ENCODE data around the gene PITPNC1. TPM values are rescaled to one million over a fixed set of nuclear protein-coding genes. Genes with fewer than 3 reads are reported as not detected.

Gene PITPNC1
- total and polyA plus RNA-seq, 2 donors (not counting 1 experiment from before 2014, with no cell fraction given) = 4.7 to 26.1 TPM

DNA sequence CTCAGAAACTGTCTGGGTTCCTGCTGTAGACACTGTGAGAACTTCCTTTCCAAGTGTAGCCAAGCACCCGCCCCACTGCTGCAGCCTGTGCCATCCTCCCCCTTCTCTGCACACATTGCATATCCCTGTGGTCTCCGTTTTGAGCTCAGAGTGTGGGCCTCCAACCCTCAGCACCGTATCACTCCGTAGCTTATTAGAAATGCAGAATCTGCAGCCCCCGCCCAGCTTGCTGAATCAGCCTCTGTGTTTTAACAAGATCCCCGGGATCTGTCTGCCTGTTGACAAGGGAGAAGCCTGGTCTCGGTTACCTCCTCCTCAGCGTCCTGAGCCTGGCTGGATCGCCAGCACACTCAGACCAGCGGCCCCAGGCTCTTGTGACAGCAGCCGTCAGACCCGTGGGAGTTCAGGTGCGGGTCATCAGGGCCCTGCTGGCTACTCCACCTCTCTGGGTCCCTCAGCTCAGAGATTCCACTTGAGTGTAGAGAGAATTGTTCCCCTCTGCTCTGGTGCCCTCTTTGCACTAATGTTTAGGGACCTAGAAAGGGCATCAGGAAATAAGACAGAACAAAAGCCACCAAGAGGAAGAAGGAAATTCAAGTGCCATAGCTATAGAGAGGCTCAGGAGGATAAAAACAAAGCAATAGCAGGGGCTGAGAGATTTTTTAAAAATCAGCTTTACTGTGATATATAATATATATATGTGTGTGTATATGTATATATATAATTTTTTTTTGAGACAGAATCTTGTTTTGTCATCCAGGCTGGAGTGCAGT lies 92.3 kb downstream of the PITPNC1 start:
- Mint-ChIP-seq H3K9me3 (ENCODE audit: insufficient read depth) (no peaks in the 10 kb centered on the region), H3K27ac (no peak overlapping the region), H3K4me3 (no peak overlapping the region), H3K4me1 (peaks cover 13% of the 10 kb centered on the region), H3K27me3 (no peaks in the 10 kb centered on the region)
- no peaks in the 10 kb centered on the region for H3K27me3 ChIP-seq (replicated peaks in 1 of 4; ENCODE audit: control extremely low read depth in 1 of 4, control insufficient read depth in 3 of 4, insufficient read depth in 4 of 4, low read length in 3 of 4)
- H3K4me1 ChIP-seq (ENCODE audit: control insufficient read depth in 2 of 2, insufficient read depth in 2 of 2, low read length in 2 of 2) = no peaks in the 10 kb centered on the region
- H3K9me3 ChIP-seq (ENCODE audit: control extremely low read depth in 1 of 3, control insufficient read depth in 2 of 3, insufficient read depth in 1 of 3, low read length in 2 of 3) = no peaks in the 10 kb centered on the region
- H2AFZ ChIP-seq (ENCODE audit: insufficient read depth, low read depth, low read length, poor library complexity, severe bottlenecking) = no peak overlapping the region
- intact Hi-C loops (cut with micrococcal nuclease) = no loop called here
- no peak overlapping the region for H3K4me2 ChIP-seq (replicated peaks; ENCODE audit: low read depth, low read length, poor library complexity, severe bottlenecking)
- TF ChIP-seq, protein P1, sequence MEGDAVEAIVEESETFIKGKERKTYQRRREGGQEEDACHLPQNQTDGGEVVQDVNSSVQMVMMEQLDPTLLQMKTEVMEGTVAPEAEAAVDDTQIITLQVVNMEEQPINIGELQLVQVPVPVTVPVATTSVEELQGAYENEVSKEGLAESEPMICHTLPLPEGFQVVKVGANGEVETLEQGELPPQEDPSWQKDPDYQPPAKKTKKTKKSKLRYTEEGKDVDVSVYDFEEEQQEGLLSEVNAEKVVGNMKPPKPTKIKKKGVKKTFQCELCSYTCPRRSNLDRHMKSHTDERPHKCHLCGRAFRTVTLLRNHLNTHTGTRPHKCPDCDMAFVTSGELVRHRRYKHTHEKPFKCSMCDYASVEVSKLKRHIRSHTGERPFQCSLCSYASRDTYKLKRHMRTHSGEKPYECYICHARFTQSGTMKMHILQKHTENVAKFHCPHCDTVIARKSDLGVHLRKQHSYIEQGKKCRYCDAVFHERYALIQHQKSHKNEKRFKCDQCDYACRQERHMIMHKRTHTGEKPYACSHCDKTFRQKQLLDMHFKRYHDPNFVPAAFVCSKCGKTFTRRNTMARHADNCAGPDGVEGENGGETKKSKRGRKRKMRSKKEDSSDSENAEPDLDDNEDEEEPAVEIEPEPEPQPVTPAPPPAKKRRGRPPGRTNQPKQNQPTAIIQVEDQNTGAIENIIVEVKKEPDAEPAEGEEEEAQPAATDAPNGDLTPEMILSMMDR (IDR thresholded peaks at IDR 0.05) = no peak
- 76% methylated on average over 13 of the region's 13 CpGs for WGBS (ENCODE audit: insufficient coverage)
- no peaks in the 10 kb centered on the region for H3K79me2 ChIP-seq (ENCODE audit: control insufficient read depth, insufficient read depth, low read length)
- no peak overlapping the region for H3K4me3 ChIP-seq (ENCODE audit: control extremely low read depth in 1 of 5, extremely low read depth in 1 of 5, insufficient read depth in 1 of 5, low read depth in 2 of 5, low read length in 4 of 5)
- H3K27ac ChIP-seq (ENCODE audit: low read length in 2 of 2) = no peak overlapping the region
- ChIA-PET POLR2A (interaction anchor here (0.5 kb wide), 1 partner anchor 62 kb away, joined by 4 read pairs; no protein-coding TSS in a partner anchor), CTCF (interaction anchor here (1.4 kb wide), 1 partner anchor 87 kb away, joined by 3 read pairs; no protein-coding TSS in a partner anchor)
- H3K36me3 ChIP-seq (replicated peaks in 1 of 2; ENCODE audit: control extremely low read depth in 1 of 2, control insufficient read depth in 1 of 2, extremely low read depth in 1 of 2, insufficient read depth in 2 of 2, low read length in 1 of 2) = no peaks in the 10 kb centered on the region
- H3K9ac ChIP-seq (ENCODE audit: low read length) = no peak overlapping the region
- DNase-seq (no peak), ATAC-seq (ENCODE audit: low read depth) (no peak)
- H4K20me1 ChIP-seq (ENCODE audit: control insufficient read depth, insufficient read depth, low read length, poor library complexity, severe bottlenecking) = no peaks in the 10 kb centered on the region

DNA sequence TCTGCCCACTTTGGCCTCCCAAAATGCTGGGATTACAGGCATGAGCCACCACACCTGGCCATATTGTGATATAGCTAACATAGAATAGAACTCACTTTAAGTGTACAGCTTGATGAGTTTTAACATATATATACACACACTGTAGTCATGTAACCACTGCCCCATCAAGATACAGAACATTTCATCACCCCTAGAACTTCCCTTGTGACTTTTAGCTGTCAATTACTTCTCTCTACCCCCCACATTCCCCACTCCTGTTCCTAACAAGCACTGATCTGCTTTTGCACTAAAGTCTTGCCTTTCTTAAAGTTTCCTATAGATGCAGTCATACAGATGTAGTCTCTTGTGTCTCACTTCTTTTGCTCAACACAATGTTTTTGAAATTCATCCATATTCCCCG lies 93.1 kb downstream of the PITPNC1 start:
- no peak for ATAC-seq (ENCODE audit: low read depth)
- no peak overlapping the region for H3K27ac ChIP-seq (ENCODE audit: low read length in 2 of 2)
- H3K9me3 Mint-ChIP-seq (ENCODE audit: insufficient read depth) = no peaks in the 10 kb centered on the region
- no peaks in the 10 kb centered on the region for H3K27me3 Mint-ChIP-seq
- DNase-seq = no peak
- no peak overlapping the region for H2AFZ ChIP-seq (ENCODE audit: insufficient read depth, low read depth, low read length, poor library complexity, severe bottlenecking)
- H3K4me2 ChIP-seq (replicated peaks; ENCODE audit: low read depth, low read length, poor library complexity, severe bottlenecking) = no peak overlapping the region
- H3K27ac Mint-ChIP-seq = no peak overlapping the region
- no peak overlapping the region for H3K4me3 Mint-ChIP-seq
- H3K36me3 ChIP-seq (replicated peaks in 1 of 2; ENCODE audit: control extremely low read depth in 1 of 2, control insufficient read depth in 1 of 2, extremely low read depth in 1 of 2, insufficient read depth in 2 of 2, low read length in 1 of 2) = no peaks in the 10 kb centered on the region
- no peak for TF ChIP-seq EZH2 (IDR thresholded peaks at IDR 0.05; ENCODE audit: borderline replicate concordance, insufficient read depth, low read depth, low read length, poor library complexity, severe bottlenecking)
- TF ChIP-seq, protein P1 (IDR thresholded peaks at IDR 0.05) = no peak
- H3K79me2 ChIP-seq (ENCODE audit: control insufficient read depth, insufficient read depth, low read length) = no peaks in the 10 kb centered on the region
- peaks cover 0 to 4% of the 10 kb centered on the region in 2 donors for H3K4me1 ChIP-seq (ENCODE audit: control insufficient read depth in 2 of 2, insufficient read depth in 2 of 2, low read length in 2 of 2)
- H3K27me3 ChIP-seq (replicated peaks in 1 of 4; ENCODE audit: control extremely low read depth in 1 of 4, control insufficient read depth in 3 of 4, insufficient read depth in 4 of 4, low read length in 3 of 4) = no peaks in the 10 kb centered on the region
- ChIA-PET POLR2A (interaction anchor here (0.5 kb wide), 1 partner anchor 62 kb away, joined by 4 read pairs; no protein-coding TSS in a partner anchor), CTCF (interaction anchor here (1.4 kb wide), 1 partner anchor 88 kb away, joined by 3 read pairs; no protein-coding TSS in a partner anchor)
- WGBS (ENCODE audit: insufficient coverage) = no CpG with 5 or more reads among the region's 1 CpG
- no peaks in the 10 kb centered on the region for H3K9me3 ChIP-seq (ENCODE audit: control extremely low read depth in 1 of 3, control insufficient read depth in 2 of 3, insufficient read depth in 1 of 3, low read length in 2 of 3)
- no peaks in the 10 kb centered on the region for H4K20me1 ChIP-seq (ENCODE audit: control insufficient read depth, insufficient read depth, low read length, poor library complexity, severe bottlenecking)
- peaks cover 16% of the 10 kb centered on the region for H3K4me1 Mint-ChIP-seq
- intact Hi-C loops (cut with micrococcal nuclease) = no loop called here
- no peak overlapping the region for H3K9ac ChIP-seq (ENCODE audit: low read length)
- no peak overlapping the region for H3K4me3 ChIP-seq (ENCODE audit: control extremely low read depth in 1 of 5, extremely low read depth in 1 of 5, insufficient read depth in 1 of 5, low read depth in 2 of 5, low read length in 4 of 5)
